ENCODE measurements around the gene FTMT.
"Not testable (repeated sequence)": the region's sequence is repeated elsewhere in the genome, so short reads cannot be mapped to it uniquely, and the experiment has no call there.

Gene FTMT

DNA sequence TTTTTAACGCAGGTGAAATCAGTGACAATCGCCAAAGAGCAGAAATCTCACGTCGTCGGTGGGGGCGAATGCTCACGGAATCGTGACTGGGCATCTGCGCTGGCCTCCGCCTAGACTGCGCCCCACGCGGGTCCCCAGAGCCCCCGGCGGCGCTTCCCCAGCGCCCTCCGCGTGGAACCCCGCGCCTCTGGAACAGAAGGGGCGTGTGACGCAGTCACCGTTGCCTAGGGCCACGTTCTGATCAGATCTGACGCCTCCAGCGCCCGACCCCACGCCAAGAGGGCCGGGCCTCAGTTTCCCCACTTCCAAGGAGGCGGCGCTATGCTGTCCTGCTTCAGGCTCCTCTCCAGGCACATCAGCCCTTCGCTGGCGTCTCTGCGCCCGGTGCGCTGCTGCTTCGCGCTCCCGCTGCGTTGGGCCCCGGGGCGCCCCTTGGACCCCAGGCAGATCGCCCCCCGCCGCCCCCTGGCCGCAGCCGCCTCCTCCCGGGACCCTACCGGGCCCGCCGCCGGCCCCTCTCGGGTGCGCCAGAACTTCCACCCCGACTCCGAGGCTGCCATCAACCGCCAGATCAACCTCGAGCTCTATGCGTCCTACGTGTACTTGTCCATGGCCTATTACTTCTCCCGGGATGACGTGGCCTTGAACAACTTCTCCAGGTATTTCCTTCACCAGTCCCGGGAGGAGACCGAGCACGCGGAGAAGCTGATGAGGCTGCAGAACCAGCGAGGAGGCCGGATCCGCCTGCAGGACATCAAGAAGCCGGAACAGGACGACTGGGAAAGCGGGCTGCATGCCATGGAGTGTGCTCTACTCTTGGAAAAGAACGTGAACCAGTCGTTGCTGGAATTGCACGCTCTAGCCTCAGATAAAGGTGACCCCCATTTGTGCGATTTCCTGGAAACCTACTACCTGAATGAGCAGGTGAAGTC, at the start of gene FTMT:
TSS of gene FTMT (plus strand) at position 240 of the 932 bp plus-strand sequence. CDS start at position 322, 82 bp downstream.
- DNase-seq, result no peak

DNA sequence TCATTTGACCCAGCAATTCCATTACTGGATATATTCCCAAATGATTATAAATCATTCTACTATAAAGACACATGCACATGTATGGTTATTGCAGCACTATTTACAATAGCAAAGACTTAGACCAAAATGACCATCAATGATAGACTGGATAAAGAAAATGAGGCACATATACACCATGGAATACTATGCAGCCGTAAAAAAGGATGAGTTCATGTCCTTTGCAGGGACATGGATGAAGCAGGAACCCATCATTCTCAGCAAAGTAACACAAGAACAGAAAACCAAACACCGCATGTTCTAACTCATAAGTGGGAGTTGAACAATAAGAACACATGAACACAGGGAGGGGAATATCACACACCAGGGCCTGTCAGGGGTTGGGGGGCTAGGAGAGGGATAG, 46.4 kb upstream of the FTMT start:
- DNase-seq, result not testable (repeated sequence)

DNA sequence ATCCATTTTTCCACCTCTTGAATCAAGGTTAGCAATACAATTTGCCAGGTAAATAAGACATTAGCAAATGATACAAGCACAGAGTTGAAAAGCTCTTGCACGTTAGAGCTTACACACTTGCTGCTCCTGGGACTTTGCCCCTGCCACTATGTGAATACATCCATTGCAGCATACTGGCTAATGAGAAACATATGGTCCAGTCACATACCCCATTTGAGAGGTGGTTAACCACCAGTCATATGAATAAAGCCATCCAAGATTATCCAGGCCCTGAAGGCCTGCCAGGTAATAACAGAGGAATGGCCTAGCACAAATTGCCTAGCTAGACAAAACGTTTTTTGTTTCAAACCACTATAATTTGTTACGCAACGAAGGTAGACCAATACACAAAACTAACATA, 45.8 kb upstream of the FTMT start:
- DNase-seq, result no peak

DNA sequence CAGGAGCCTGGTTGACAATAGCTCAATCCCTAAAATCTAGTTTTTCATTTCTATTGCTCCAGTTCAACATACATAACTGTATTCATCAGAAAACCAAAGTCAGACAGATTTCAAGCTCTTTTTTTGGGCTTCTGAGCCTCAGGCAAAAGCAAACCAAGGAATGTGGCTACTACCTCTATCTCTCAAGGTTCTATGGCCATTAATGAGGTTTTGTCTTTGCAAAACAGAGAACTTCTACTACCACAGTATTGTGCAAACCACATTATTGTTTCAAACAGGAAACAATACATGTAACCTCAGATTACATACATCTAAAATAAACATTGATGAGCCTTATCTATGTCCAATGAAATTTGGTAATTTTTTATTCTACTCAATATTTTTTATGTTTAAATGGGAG, 35.5 kb upstream of the FTMT start:
- DNase-seq, result no peak

DNA sequence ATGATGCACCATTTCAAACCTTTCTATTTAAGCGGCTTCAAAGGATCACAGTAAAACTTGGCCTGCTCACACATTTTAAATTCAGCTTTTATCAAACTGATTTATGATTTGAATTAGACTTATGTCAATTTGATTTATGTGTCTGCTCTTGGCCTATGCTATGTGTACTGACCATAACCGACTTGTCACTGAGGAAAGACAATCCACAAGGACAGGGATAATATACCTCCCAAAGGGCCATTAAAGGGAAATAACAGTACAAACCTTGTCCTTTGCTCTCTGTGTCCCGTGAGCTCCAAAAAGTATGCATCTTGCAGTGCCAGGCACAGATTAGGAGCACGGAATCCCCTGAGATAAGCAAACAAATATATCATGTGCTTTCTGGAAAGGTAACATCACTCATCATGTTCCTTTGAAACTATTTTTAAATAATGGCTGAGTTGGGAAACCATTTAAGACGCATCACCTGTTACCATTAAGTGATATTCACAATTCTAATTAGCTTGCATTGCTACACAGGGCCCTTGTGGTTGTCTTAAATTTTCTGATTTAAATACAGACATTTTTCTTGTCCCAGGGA, 31.9 kb upstream of the FTMT start:
- DNase-seq, result no peak

DNA sequence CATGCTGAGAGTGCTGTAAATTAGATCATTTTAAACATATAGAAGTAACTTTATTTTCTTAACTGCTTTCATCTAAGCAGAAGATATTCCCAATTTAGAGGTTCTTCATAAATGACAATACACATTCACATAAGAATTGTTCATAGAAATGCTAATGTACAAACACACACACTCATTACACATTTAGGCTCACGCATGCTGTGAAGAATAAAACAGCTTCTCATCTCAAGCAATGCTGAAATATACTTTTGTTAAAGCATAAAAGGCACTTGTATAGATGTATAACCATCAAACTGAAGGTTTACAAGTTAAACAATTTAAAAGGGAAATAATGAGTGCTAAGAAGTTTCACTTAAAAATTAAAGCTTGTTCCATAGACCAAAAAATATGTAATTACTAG, 18.1 kb upstream of the FTMT start:
- DNase-seq, result no peak

DNA sequence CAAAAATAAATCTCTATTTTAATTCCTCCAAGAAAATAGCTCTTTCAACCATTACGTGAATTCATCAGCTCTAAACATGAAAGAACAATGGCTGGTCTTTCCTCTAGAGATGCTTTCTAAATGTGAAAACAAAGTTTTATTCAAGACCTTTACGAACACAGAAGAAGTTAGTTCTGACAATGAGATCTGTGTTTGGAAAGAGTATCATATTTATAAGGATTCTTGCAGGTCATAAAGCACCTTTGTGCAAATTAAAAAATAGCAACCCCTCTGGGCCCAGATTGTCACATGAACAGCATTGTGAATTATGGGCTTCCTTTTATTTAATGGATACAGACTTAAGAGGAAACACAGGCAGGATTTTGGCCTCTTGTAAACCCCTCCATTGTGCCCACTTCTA, 17.7 kb upstream of the FTMT start:
- no peak for DNase-seq

DNA sequence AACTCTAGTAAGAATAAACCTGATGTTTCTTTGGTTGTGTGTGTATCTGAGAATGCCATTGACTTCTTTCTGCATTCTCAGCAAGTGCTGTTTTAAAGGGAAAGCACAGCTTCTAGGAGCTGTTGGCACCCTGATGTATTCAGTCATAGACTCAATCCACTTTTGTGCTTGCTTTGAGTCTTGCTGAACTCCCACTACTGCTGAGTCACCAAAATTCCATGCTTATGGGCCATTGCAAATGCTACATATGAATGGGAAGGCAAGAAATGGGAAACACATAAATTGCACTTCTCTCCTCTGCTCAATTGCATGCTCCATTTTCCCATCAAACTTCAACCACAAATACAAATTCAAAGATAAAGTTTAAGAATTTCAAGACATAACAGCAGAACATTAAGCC, 9.8 kb upstream of the FTMT start:
- DNase-seq, result no peak

DNA sequence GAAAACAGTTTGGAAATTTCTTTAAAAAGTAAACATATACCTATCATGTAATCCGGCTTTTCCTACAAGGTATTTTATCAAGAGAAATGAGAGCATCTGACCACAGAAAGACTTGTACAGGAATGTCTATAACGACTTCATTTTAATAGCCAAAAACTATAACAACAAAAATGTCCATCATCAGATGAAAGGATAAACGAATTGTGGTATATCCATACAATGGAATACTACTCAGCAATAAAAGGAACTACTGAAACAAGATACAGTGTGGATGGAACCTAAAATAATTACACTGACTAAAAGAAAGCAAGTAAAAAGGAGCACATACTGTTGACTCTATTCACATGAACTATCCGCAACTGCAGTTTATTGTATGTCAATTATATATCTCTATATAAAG, 1.4 kb upstream of the FTMT start:
- no peak for DNase-seq

DNA sequence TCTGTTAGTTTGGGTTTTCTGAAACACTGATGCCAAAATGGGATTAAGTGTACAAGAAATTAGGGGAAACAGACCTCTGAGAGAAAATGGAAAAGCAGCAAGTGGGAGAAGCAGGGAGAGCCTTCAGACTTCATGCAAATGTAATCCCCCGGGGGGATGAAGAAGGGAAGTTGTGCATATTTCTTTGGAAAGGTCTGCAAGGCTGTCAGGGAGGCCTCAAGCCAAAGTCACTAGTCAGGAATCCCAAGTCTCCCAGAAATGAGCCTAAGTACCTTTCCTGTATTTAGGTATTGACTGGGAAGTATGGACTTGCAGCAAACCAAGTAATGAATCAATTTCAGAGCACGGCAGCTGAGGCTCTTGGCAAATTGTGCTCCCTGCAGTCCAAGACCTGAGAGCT, 2.2 kb downstream of the FTMT start:
- no peak for DNase-seq

DNA sequence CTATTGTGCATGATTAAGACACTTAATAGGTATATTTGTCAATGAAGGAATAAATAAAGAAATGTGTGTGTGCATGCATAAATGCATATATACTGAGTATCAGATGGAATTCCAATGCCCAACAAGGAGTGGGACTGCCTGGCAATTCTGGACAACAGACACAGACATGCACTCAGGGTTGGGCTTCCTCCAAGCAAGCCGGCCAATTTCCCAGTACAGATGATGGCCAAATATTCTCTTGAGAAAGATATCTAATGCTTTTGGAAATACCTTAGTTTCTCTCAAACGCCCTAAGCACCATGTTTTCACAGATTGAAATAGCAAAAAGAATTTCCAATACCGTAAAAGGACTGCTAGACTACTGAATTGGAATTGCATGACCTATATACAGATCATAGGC, 11.1 kb downstream of the FTMT start:
- DNase-seq, result no peak

DNA sequence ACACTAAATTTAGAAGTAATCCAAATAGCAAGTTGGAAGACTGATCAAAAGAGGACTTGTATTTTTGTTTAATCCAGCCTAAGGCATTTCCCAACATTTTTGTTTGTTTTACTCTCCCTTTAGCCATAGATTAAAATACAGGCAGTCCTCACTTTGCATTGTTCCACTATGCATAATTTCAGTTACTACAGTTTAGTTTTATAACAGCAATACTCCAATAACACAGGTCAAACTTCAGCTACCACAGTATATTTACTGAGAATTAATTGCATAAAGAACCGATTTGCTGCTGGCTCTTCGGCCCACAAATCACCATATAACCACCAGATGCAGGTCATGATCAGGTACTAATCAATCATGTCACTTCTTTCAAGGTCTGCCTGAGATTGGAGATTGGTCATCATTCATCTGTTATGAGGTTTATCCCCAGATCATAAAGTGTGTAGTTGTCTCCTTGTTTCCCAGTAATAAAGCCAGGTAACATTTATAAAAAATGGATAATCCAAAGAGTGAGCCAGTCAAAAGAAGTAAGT, 12.1 kb downstream of the FTMT start:
- no peak for DNase-seq

DNA sequence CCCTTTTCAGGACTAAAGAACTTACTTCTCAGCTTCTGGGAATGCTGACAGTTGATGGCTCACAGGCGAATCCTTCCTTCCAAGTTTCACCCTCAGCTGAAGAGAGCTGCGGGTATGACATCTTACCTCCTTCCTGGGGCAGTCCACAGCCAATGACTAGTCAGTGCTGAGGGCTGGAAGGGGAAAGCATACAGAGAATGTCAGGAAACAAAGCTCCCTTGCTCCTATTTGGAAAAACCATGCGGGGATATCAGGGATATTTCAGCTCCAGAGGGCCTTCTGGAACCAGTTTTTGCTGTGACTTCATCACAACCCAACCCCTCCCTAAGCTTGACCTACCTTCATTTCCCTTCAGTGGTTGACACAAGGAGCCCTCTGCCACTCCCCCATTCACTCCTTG, 15.7 kb downstream of the FTMT start:
- no peak for DNase-seq

DNA sequence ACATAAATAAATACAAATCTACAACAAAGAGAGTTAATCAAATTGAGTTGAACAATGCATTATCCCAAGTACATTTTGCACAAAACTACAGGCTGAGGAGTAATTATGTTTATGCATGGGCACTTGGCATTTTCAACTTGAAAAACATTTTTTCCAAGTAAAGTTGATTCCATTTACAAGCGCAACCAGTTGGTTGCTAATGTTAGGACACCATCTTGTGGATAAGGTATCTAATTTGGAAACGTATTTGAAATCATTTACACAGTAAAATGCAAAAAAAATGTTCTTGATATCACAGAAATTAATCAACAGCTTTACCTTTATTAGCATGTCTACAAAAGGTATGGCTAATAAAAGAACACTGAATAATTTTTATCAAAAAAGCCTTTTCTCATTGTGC, 18.8 kb downstream of the FTMT start:
- DNase-seq, result no peak

DNA sequence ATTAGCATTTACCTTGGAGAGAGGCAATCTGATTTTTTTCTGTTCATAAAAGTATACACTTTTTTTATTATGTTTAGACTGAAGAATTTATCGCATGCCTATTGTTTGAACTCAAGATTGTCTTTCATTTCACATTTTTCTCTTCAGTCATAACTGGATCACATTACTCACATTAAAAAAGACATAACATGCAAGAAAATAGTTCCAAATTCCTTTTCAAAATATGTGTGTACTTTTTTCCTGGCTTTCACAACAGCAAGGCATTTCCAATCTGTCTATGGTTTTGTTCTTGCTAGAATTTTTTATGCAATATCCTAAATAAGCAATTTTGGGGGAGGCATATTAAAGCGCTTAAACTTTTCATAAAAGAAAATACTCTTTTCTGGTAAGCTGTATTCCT, 21.2 kb downstream of the FTMT start:
- no peak for DNase-seq

DNA sequence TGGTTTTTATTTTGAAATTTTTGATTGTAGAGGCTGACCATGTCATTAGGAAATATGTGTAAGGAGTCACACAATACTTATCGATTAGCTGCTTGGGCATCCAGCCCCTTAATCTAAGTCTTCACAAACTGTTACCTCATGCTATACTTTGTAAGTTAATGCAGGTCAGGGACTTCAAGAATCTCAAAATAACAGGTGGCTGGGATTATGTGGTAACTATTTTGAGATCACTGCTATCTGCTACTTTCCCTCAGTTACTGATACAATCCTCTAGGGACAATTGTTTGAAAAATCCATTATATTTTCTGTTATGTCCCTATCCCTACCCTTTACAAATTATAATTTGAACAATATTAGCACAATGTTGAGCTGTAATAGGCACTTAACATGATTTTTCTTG, 21.7 kb downstream of the FTMT start:
- no peak for DNase-seq

DNA sequence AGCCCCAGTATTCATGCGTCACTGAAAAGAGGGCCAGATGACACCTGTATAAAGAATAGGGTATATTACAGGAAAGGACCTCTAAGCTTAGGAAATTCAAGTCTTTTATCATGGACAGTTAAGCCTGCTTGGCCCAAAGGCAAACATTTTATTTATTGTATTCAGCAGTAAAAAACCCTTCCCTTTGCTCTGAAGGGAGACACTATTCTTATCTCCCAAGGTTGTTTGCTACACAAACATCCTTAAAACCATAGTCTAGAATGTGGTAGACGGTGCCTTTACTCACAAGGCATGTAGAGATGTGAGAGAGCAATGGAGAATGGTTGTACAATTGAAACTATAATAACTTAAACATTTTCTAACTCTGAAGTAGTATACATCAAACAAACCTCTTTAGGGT, 33.9 kb downstream of the FTMT start:
- no peak for DNase-seq

DNA sequence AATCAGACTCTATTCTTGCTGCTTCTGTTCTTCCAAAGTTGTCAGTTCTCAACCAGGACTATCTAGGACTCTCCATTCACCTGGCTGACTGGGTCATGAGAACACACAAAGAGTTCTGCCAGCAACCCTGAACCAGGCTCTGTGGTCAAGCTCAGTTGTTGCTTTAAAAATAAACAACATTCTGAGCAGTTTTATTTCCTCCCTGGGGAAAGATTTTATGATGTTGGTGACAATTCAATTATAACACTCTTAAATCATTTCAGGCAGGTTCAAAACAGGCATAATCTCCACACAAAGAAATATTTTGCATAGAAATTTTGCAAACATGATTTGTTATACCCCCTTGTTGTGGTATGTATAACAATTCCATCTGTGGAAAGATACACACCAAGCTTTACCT, 36.0 kb downstream of the FTMT start:
- DNase-seq, result no peak

DNA sequence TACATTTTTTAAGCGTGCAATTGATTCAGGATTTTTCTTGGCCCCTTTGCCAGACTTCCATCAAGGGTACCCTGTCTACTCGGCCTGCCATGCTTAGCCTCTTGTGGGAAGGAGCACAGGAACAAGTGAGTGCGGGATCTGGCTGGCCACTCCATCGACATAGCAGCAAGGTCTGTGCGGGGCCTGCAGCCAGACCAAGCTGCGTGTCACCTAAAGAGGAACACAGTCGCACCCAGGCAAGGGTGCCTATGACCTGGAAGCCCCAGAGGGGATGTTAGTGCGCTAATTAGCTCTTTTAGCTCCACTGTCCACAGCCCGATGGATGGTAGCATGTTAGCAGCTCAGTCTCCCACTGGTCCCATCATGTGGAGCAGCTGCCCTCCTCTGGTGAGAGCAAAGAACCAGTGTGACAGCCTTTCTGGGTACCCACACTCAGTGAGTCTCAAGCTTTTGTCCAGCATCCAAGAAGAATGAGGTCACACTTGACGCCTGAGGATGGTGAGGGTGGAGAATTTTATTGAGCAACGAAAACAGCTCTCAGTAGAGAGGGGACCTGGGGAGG, 38.7 kb downstream of the FTMT start:
- no peak for DNase-seq

DNA sequence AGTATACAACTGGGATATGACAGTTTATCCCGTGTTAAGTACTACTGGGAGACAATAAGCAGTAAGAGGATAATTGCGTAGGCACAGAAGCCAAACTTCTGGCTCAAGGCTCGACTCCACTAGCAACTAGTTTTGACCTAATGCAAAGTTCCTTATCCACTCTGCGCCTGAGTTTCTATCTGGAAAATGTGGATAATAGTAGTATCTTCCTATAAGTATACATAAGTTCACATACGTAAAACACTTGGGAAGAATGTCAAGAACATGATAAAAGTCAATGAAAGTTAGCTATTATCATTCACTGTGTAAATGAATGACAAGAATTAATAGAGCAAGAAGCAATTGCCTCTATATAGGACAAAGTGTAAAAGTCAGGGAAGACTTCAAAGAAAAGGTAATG, 45.7 kb downstream of the FTMT start:
- DNase-seq, result no peak

DNA sequence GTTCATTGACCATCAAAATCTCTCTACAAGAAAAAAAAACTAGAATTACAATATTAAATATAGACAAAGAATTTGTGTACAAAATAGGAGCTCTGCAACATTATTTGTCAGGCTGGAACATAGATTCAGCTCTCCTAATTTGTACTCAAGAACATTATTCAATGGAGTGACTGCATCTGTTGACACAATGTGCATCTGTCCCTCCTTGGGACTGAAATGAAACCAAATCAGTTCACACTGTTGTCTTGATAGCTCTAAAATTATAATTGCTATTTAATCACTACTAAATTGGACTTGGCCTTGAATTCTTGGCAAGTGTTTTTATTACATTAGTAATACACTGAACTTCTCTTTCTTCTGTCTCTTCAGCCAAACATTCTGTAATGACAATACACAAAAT, 47.7 kb downstream of the FTMT start:
- peak in 1 of 2 experiments; percentile 31 for DNase-seq
